Mesothelial cell of epicardium (in vitro differentiated cells): ENCODE results near the gene WDR81. TPM values are rescaled to one million over a fixed set of nuclear protein-coding genes. Genes with fewer than 3 reads are reported as not detected.

Experiments used
- DNase-seq, 2 experiments: peaks; one replicate each; pipeline ENCODE4 v3.0.0; 2021; ENCODE audit warnings: low spot score in 2 of 2; ENCODE audit not compliant: unreplicated experiment in 2 of 2
- H3K27ac Mint-ChIP-seq: 2 replicates; pipeline ENCODE4 v1.8.0; 2021; ENCODE audit warnings: mixed read lengths
- H3K27me3 Mint-ChIP-seq: 2 replicates; pipeline ENCODE4 v1.8.0; 2021; ENCODE audit warnings: low read depth, mixed read lengths
- H3K36me3 Mint-ChIP-seq: 2 replicates; pipeline ENCODE4 v1.8.0; 2021; ENCODE audit warnings: mixed read lengths
- H3K4me1 Mint-ChIP-seq: 2 replicates; pipeline ENCODE4 v1.8.0; 2021; ENCODE audit warnings: mixed read lengths
- H3K4me3 Mint-ChIP-seq: 2 replicates; pipeline ENCODE4 v1.8.0; 2021; ENCODE audit warnings: mild to moderate bottlenecking, moderate library complexity, mixed read lengths
- H3K9me3 Mint-ChIP-seq: 2 replicates; pipeline ENCODE4 v1.8.0; 2021; ENCODE audit warnings: mixed read lengths
- CTCF ChIP-seq: fragments of 200-600 bp; sonication (generic); IDR thresholded peaks from one replicate; pipeline ENCODE4 v1.5.0; 2021; ENCODE audit warnings: antibody characterized with exemption; ENCODE audit not compliant: unreplicated experiment
- total RNA-seq: library from RNA; stranded (reverse); gene quantifications from 3 replicates; pipeline ENCODE4 v1.2.1, GENCODE V29; 2021

WDR81 gene
- total RNA-seq, 1 donor from 2014 or later: 20.6 TPM

- DNase-seq: no peak
- H3K27me3 Mint-ChIP-seq: no peaks in the 10 kb centered on the region
- H3K4me1 Mint-ChIP-seq: peaks cover 19% of the 10 kb centered on the region
- no peak overlapping the region for H3K4me3 Mint-ChIP-seq
- H3K9me3 Mint-ChIP-seq: no peaks in the 10 kb centered on the region
- no peak for TF ChIP-seq CTCF
- H3K36me3 Mint-ChIP-seq: peaks cover 33% of the 10 kb centered on the region
- peak overlapping the region; percentile 81 for H3K27ac Mint-ChIP-seq
Measured at GRCh38 chr17:1783271-1783670, 58.8 kb downstream of the WDR81 start.

- Mint-ChIP-seq H3K27me3 (no peaks in the 10 kb centered on the region), H3K4me1 (peaks cover 19% of the 10 kb centered on the region), H3K4me3 (no peak overlapping the region), H3K36me3 (peaks cover 34% of the 10 kb centered on the region), H3K27ac (peak overlapping the region; percentile 81), H3K9me3 (no peaks in the 10 kb centered on the region)
- DNase-seq: no peak
- TF ChIP-seq CTCF: peak; percentile 57
Measured at GRCh38 chr17:1783834-1784611, 59.5 kb downstream of the WDR81 start.

GRCh38 chr17:1785930-1786329 is 61.4 kb downstream of the WDR81 start:
- Mint-ChIP-seq H3K4me3 (no peak overlapping the region), H3K9me3 (no peaks in the 10 kb centered on the region), H3K36me3 (peaks cover 34% of the 10 kb centered on the region), H3K4me1 (peaks cover 10% of the 10 kb centered on the region), H3K27ac (no peak overlapping the region), H3K27me3 (no peaks in the 10 kb centered on the region)
- no peak for TF ChIP-seq CTCF
- no peak for DNase-seq

- Mint-ChIP-seq H3K9me3 (no peaks in the 10 kb centered on the region), H3K27me3 (no peaks in the 10 kb centered on the region), H3K4me3 (no peak overlapping the region), H3K36me3 (peaks cover 34% of the 10 kb centered on the region), H3K27ac (no peak overlapping the region), H3K4me1 (peaks cover 14% of the 10 kb centered on the region)
- no peak for DNase-seq
- no peak for TF ChIP-seq CTCF
Measured at GRCh38 chr17:1786708-1787107, 62.2 kb downstream of the WDR81 start.

- H3K27me3 Mint-ChIP-seq: no peaks in the 10 kb centered on the region
- peaks cover 14% of the 10 kb centered on the region for H3K4me1 Mint-ChIP-seq
- no peak overlapping the region for H3K27ac Mint-ChIP-seq
- no peak for TF ChIP-seq CTCF
- peaks cover 31% of the 10 kb centered on the region for H3K36me3 Mint-ChIP-seq
- no peaks in the 10 kb centered on the region for H3K9me3 Mint-ChIP-seq
- H3K4me3 Mint-ChIP-seq: no peak overlapping the region
- no peak for DNase-seq
Measured at GRCh38 chr17:1787301-1787902, 62.9 kb downstream of the WDR81 start.

Other genes starting within 250 kb of the WDR81 start
- gene MYO1C, start 232.0 kb upstream of the WDR81 start, total RNA-seq: 144 to 149 TPM (median 147 TPM) in 3 replicates
- 22.4 to 23.5 TPM (median 22.5 TPM) in 3 replicates for gene INPP5K, start 208.1 kb upstream of the WDR81 start, total RNA-seq
- 58.3 to 63.4 TPM (median 61.8 TPM) in 3 replicates for gene PITPNA, start 161.9 kb upstream of the WDR81 start, total RNA-seq
- gene SLC43A2, start 95.9 kb upstream of the WDR81 start, total RNA-seq: 12.4 to 13.3 TPM (median 12.4 TPM) in 3 replicates
- gene SCARF1, start 79.0 kb upstream of the WDR81 start, total RNA-seq: 1.5 to 2.1 TPM (median 1.8 TPM) in 3 replicates
- 3.4 to 3.8 TPM (median 3.5 TPM) in 3 replicates for gene RILP, start 74.8 kb upstream of the WDR81 start, total RNA-seq
- 331 to 354 TPM (median 334 TPM) in 3 replicates for gene PRPF8, start 39.8 kb upstream of the WDR81 start, total RNA-seq
- 8.6 to 9.2 TPM (median 8.7 TPM) in 3 replicates for gene TLCD2, start 14.3 kb upstream of the WDR81 start, total RNA-seq
- 0.32 to 0.63 TPM (median 0.44 TPM) in 3 replicates for gene SERPINF2, start 18.2 kb downstream of the WDR81 start, total RNA-seq
- gene SERPINF1, start 37.4 kb downstream of the WDR81 start, total RNA-seq: 69.6 to 72.5 TPM (median 71.4 TPM) in 3 replicates
- gene SMYD4, start 105.2 kb downstream of the WDR81 start, total RNA-seq: 21.9 to 24.9 TPM (median 24.5 TPM) in 3 replicates
- gene RPA1, start 105.3 kb downstream of the WDR81 start, total RNA-seq: 91.2 to 98.0 TPM (median 94.2 TPM) in 3 replicates